Peyer's patch (tissue), 4 donors: ENCODE results near the gene SSX2.
"Not testable (repeated sequence)": the region's sequence is repeated elsewhere in the genome, so short reads cannot be mapped to it uniquely, and the experiment has no call there.

Experiments used
- POLR2A ChIP-seq, 2 donors: fragments of 450-650 bp; IDR thresholded peaks; one replicate each; pipeline ENCODE4 v1.5.1; 2017; ENCODE audit warnings: antibody characterized with exemption in 2 of 2, mild to moderate bottlenecking in 2 of 2, moderate library complexity in 2 of 2
- TF ChIP-seq, protein P1 (sequence below), 6 experiments: fragments of 450-650 bp in 4 of 6; fragments of 200-600 bp in 2 of 6; sonication (generic) in 1 of 6; IDR thresholded peaks; one replicate each; pipeline ENCODE4 v1.5.1; 2017 to 2019; ENCODE audit warnings: antibody characterized with exemption in 6 of 6, mild to moderate bottlenecking in 3 of 6, moderate library complexity in 1 of 6

DNA sequence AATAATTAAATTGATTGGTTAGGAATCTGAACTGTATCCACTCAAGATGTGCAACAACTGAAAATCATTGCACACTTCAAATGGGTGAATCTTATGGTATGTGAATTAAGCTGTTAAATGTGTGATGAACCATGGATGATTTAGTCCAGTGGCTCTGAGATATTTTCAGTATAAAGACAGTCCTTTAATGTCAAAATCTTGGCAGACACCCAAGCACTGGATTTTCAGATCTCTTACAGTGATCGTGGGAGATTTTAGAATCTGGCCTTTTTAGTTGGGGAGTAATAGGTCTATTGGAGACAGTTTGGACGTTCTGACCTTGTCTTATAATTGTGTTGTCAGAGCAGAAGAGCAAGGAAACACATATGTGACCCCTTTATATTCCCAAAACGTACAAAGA is 56.3 kb downstream of the SSX2 start:
- TF ChIP-seq POLR2A (IDR thresholded peaks at IDR 0.05) = not testable (repeated sequence)
- TF ChIP-seq, protein P1, sequence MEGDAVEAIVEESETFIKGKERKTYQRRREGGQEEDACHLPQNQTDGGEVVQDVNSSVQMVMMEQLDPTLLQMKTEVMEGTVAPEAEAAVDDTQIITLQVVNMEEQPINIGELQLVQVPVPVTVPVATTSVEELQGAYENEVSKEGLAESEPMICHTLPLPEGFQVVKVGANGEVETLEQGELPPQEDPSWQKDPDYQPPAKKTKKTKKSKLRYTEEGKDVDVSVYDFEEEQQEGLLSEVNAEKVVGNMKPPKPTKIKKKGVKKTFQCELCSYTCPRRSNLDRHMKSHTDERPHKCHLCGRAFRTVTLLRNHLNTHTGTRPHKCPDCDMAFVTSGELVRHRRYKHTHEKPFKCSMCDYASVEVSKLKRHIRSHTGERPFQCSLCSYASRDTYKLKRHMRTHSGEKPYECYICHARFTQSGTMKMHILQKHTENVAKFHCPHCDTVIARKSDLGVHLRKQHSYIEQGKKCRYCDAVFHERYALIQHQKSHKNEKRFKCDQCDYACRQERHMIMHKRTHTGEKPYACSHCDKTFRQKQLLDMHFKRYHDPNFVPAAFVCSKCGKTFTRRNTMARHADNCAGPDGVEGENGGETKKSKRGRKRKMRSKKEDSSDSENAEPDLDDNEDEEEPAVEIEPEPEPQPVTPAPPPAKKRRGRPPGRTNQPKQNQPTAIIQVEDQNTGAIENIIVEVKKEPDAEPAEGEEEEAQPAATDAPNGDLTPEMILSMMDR (IDR thresholded peaks at IDR 0.05) = not testable (repeated sequence)
